AG04450 (cell line): Measurements from ENCODE around the gene SFTPA2. TPM values are rescaled to one million over a fixed set of nuclear protein-coding genes. Genes with fewer than 3 reads are reported as not detected.
"Not testable (repeated sequence)": the region's sequence is repeated elsewhere in the genome, so short reads cannot be mapped to it uniquely, and the experiment has no call there.

Source experiments
- CTCF ChIA-PET: fragments of 300-600, 350-600 bp; formaldehyde crosslinking; extraction: SDS; loops from one replicate; lab custom pipeline; 2022; ENCODE audit warnings: antibody characterized with exemption, inconsistent platforms; lab: Charles Lee
- POLR2A ChIA-PET: fragments of 350-600 bp; formaldehyde crosslinking; extraction: SDS; loops from one replicate; lab custom pipeline; 2021; ENCODE audit warnings: antibody characterized with exemption, inconsistent platforms; lab: Yijun Ruan, JAX
- DNase-seq: peaks from one replicate; pipeline ENCODE4 v3.0.0-alpha.2; 2011; ENCODE audit warnings: low read depth, low spot score
- H3K27ac ChIP-seq: one replicate; pipeline ENCODE4 v1.5.1; 2012; ENCODE audit warnings: low read depth, low read length, control low read depth
- H3K27me3 ChIP-seq: one replicate; pipeline ENCODE4 v1.6.0; 2012; ENCODE audit warnings: low read length; ENCODE audit not compliant: control insufficient read depth, insufficient read depth
- H3K4me3 ChIP-seq: 2 replicates; pipeline ENCODE4 v1.5.1; 2011; ENCODE audit warnings: mild to moderate bottlenecking, low read depth, low read length, control low read depth
- H3K9me3 ChIP-seq: 2 replicates; pipeline ENCODE4 v1.5.1; 2012; ENCODE audit warnings: low read length; ENCODE audit not compliant: control insufficient read depth, insufficient read depth
- CTCF ChIP-seq: IDR thresholded peaks from 2 replicates; pipeline ENCODE4 v1.5.1; 2011; ENCODE audit warnings: low read depth, low read length, control low read depth, inconsistent platforms
- polyA plus RNA-seq: library from polyadenylated mRNA; depleted of rRNA; stranded (reverse); fragments of >200 nt; gene quantifications from 2 replicates; pipeline ENCODE4 v1.2.3, GENCODE V29; 2011

Gene SFTPA2
- polyA plus RNA-seq, 1 experiment, result not detected

DNA sequence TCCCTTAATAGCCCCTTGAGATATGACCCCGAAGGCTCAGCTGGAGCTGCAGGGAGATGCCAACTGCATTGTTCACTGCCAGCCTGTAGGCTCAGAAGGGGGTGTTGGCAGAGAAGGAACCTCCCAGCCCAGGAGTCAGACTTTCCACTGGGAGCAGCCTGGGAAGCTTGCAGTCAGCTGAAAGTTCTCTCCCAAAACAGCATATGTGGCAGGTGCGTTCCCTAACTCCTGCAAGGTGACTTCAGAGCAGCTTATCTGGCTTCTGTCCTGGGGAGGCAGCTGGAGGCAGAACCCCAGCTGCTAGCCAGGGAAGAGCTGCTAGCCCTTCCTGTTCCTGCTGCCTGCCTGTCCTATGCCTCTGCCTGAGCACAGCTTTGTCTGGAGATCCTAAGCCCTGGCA, 8.1 kb downstream of the SFTPA2 start:
- H3K27me3 ChIP-seq, result peaks cover 33% of the 10 kb centered on the region
- TF ChIP-seq CTCF, result no peak
- DNase-seq, result no peak
- no peaks in the 10 kb centered on the region for H3K9me3 ChIP-seq
- CTCF ChIA-PET, result no interaction called here
- POLR2A ChIA-PET, result no interaction called here
- H3K27ac ChIP-seq, result no peak overlapping the region
- H3K4me3 ChIP-seq, result no peak overlapping the region

GRCh38 chr10:79547973-79548372, 12.2 kb downstream of the SFTPA2 start:
- no peak for TF ChIP-seq CTCF

GRCh38 chr10:79547128-79547527, 13.1 kb downstream of the SFTPA2 start:
- CTCF ChIA-PET, result interaction anchor here (1.1 kb wide), 1 partner anchor 10 kb away, joined by 6 read pairs; no protein-coding TSS in a partner anchor
- POLR2A ChIA-PET, H3K27ac ChIP-seq, DNase-seq, H3K9me3 ChIP-seq, H3K4me3 ChIP-seq: not testable (repeated sequence)
- peaks cover 18% of the 10 kb centered on the region for H3K27me3 ChIP-seq

More at GRCh38 chr10:79547973-79548372, 12.2 kb downstream of the SFTPA2 start:
- no peaks in the 10 kb centered on the region for H3K9me3 ChIP-seq
- no peak overlapping the region for H3K27ac ChIP-seq
- ChIA-PET CTCF (interaction anchor here (1.1 kb wide), 1 partner anchor 10 kb away, joined by 6 read pairs; no protein-coding TSS in a partner anchor), POLR2A (no interaction called here)
- no peak overlapping the region for H3K4me3 ChIP-seq
- no peak for DNase-seq
- peaks cover 18% of the 10 kb centered on the region for H3K27me3 ChIP-seq

GRCh38 chr10:79544926-79545659, 15.1 kb downstream of the SFTPA2 start:
- H3K4me3 ChIP-seq, DNase-seq, H3K27ac ChIP-seq, POLR2A ChIA-PET, H3K9me3 ChIP-seq: not testable (repeated sequence)
- H3K27me3 ChIP-seq, result peaks cover 17% of the 10 kb centered on the region
- CTCF ChIA-PET, result interaction anchor here (1.0 kb wide), 1 partner anchor 64 kb away, joined by 3 read pairs; no protein-coding TSS in a partner anchor

DNA sequence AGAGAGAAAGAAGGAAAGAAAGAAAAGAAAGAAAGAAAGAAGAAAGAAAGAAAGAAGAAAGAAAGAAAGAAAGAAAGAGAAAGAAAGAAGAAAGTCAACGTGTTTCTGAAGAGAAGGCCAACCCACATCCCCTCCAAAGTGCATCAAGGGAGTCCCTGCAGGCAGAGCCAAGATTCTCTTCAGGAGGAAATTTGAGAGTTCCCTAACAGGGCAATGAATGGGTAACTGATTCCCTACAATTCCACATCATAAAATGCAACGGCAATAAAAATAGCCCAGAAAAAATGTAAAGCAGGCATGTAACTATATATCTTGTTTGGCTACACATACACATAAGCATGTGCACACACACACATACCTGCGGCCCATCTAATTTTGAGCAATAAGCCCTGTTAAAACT, 15.8 kb downstream of the SFTPA2 start:
- H3K4me3 ChIP-seq, DNase-seq, CTCF ChIA-PET, POLR2A ChIA-PET, H3K9me3 ChIP-seq, H3K27ac ChIP-seq: not testable (repeated sequence)
- peaks cover 17% of the 10 kb centered on the region for H3K27me3 ChIP-seq

- Histone ChIP-seq H3K9me3 (no peaks in the 10 kb centered on the region), H3K27ac (no peak overlapping the region), H3K4me3 (no peak overlapping the region), H3K27me3 (peaks cover 5% of the 10 kb centered on the region)
- DNase-seq, result no peak
- TF ChIP-seq CTCF, result no peak
- CTCF ChIA-PET, result interaction anchor here (1.3 to 1.5 kb wide), 2 partner anchors 505 to 516 kb away, joined by 3 to 5 read pairs; no protein-coding TSS in a partner anchor
- POLR2A ChIA-PET, result no interaction called here
Measured at GRCh38 chr10:79542626-79543025, 17.6 kb downstream of the SFTPA2 start.

DNA sequence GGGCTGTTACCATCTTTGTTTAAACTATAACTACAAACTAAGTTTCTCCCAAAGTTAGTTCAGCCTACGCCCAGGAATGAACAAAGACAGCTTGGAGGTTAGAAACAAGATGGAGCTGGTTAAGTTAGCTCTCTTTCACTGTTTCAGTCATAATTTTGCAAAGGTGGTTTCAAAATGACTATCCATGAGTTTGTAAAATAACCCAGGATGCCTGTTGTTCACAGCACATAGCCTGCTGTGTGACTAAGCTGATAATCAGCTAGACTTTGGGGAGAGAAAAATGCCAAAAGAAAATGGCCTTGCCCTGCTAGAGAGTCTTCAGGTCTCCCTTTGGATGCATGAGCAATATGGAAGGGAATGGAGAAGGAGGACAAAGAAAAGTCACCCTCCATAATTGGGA, 19.3 kb downstream of the SFTPA2 start:
- DNase-seq, H3K9me3 ChIP-seq, H3K27ac ChIP-seq, POLR2A ChIA-PET, H3K4me3 ChIP-seq, H3K27me3 ChIP-seq: not testable (repeated sequence)
- CTCF ChIA-PET, result interaction anchor here (1.5 kb wide), 1 partner anchor 518 kb away, joined by 3 read pairs; no protein-coding TSS in a partner anchor

DNA sequence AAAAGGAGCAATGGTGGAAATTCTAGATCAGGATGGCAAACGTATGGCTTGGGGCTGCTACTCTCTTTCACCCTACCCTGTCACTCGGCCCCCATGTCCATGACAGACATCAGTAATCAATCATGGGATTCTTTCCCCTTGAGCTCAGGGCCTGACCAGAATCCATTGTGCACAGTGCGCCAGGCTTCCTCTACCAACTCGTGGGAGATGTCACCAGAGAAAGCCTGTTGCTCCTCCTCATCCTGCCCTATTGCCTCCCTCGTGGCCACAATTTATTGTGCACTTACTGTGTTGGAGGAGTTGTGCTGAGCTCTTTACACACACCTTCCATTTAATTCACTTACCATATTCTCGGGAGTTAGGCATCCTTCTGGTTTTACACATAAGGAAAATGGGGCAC, 21.9 kb downstream of the SFTPA2 start:
- POLR2A ChIA-PET, result not testable (repeated sequence)

GRCh38 chr10:79533903-79534175, 26.4 kb downstream of the SFTPA2 start:
- POLR2A ChIA-PET, CTCF ChIA-PET, H3K9me3 ChIP-seq, H3K4me3 ChIP-seq, H3K27me3 ChIP-seq, DNase-seq, H3K27ac ChIP-seq: not testable (repeated sequence)

More for the DNA sequence above, 21.9 kb downstream of the SFTPA2 start:
- not testable (repeated sequence) for H3K4me3 ChIP-seq, H3K27ac ChIP-seq, H3K9me3 ChIP-seq, H3K27me3 ChIP-seq, DNase-seq
- CTCF ChIA-PET, result interaction anchor here (0.6 to 2.6 kb wide), 6 partner anchors 9 to 723 kb away, joined by 3 to 19 read pairs (median 6); partner anchors contain the start of gene SFTPA1
